GM13976 (cell line): ENCODE measurements around the gene SRXN1.

ENCODE experiments used
- DNase-seq: peaks from one replicate; pipeline ENCODE4 v3.0.0; 2012; ENCODE audit warnings: low spot score
- in situ Hi-C: fragments of 300-500 bp; cut with MboI; formaldehyde crosslinking; loops from one replicate; pipeline ENCODE4 v1.12.0; 2022; ENCODE audit warnings: low sequenced_read_pairs, mixed read lengths, inconsistent platforms; ENCODE audit not compliant: unreplicated experiment
- TF ChIP-seq, protein P1 (sequence below): IDR thresholded peaks from 2 replicates; pipeline ENCODE4 v1.5.1; 2012; ENCODE audit warnings: borderline replicate concordance, mild to moderate bottlenecking; ENCODE audit not compliant: insufficient read depth; ENCODE audit errors: extremely low read depth, missing control alignments, control extremely low read depth

Gene SRXN1

DNA sequence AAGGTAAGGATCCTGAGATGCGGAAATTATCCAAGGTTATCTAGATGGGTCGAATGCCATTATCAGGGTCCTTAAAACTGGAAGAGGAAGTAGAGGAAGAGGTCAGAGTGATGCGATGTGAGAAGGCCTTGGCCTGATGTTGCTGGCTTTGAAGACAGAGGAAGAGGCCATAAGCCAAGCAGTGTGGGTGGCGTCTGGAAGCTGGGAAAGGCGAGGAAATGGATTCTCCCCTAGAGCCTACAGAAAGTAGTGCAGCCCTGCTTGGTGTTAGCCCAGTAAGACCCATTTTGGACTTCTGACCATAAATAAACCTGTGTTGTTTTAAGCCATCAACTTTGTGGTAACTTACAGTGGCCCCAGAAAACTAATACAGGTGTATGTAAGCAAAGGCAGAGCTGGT is 2.0 kb downstream of the SRXN1 start:
- in situ Hi-C loops = no loop called here
- no peak for DNase-seq
- TF ChIP-seq, protein P1, sequence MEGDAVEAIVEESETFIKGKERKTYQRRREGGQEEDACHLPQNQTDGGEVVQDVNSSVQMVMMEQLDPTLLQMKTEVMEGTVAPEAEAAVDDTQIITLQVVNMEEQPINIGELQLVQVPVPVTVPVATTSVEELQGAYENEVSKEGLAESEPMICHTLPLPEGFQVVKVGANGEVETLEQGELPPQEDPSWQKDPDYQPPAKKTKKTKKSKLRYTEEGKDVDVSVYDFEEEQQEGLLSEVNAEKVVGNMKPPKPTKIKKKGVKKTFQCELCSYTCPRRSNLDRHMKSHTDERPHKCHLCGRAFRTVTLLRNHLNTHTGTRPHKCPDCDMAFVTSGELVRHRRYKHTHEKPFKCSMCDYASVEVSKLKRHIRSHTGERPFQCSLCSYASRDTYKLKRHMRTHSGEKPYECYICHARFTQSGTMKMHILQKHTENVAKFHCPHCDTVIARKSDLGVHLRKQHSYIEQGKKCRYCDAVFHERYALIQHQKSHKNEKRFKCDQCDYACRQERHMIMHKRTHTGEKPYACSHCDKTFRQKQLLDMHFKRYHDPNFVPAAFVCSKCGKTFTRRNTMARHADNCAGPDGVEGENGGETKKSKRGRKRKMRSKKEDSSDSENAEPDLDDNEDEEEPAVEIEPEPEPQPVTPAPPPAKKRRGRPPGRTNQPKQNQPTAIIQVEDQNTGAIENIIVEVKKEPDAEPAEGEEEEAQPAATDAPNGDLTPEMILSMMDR = no peak

DNA sequence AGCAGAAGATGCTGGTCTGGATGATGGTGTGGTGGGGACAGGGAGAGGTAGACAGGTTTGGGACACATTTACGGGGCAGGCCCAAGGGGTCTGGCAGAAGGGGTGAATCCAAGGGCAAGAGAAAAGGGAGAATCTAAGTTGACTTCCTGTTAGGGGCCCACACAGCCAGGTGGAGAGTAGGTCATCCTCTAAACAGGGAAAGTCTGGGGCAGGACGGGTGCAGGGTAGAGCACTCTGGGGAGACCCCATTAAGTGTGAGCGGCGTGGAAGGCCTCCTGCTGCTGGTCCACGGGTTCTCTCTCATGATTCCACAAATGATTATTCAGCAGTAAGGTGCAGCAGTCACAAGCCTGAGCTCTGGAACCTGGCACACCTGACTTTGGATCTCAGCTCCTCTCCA is 2.7 kb downstream of the SRXN1 start:
- no peak for DNase-seq
- in situ Hi-C loops = no loop called here
- TF ChIP-seq, protein P1 = no peak

GRCh38 chr20:647479-648019 is 5.5 kb downstream of the SRXN1 start:
- TF ChIP-seq, protein P1 = no peak
- in situ Hi-C loops = loop anchor here (5.0 to 10.0 kb wide), 2 partner anchors 85 to 293 kb away; no protein-coding TSS in a partner anchor
- no peak for DNase-seq

GRCh38 chr20:646868-647233 is 6.1 kb downstream of the SRXN1 start:
- in situ Hi-C loops = loop anchor here (5.0 to 10.0 kb wide), 2 partner anchors 85 to 292 kb away; no protein-coding TSS in a partner anchor
- TF ChIP-seq, protein P1 = no peak
- DNase-seq = no peak

GRCh38 chr20:646107-646867 is 6.7 kb downstream of the SRXN1 start:
- DNase-seq = no peak
- in situ Hi-C loops = loop anchor here (5.0 to 10.0 kb wide), 2 partner anchors 84 to 291 kb away; no protein-coding TSS in a partner anchor
- TF ChIP-seq, protein P1 = no peak

DNA sequence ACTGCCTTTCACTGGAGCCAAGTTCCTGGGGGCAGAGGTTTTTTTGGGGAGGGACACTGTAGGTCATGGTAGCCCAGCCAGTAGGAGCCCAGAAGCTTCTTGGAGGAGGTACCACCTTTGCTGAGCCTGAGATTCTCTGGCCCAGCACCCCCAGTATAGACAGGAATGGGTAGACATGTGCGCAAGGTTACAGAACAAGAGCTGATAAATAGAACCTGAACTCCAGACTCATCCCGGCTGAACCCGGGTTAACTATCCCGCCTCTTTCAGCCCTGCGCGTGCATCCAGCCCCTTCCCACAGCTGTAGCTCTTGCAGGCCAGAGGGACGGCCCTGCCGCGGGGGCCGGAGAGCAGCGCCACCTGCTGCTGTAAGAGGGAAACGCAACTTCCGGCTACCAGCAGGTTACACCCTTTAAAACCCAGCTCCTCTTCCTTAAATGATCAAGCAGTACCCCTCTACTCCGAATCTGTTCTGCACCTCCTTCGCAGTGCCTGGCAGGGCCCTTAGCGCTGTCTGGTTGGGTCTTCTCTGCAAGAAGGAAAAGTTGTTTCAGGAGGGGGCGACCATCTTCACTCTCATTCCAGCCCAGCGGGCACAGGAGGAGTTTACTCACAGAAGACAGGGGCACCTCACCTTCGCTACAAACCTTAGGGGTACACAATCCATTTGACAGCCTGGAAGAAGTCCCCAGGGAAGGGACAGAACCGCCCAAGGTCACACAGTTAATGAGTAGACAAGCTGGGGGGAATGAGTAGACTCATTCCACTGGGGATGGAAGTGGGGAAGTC is 7.5 kb downstream of the SRXN1 start:
- in situ Hi-C loops = loop anchor here (5.0 to 10.0 kb wide), 2 partner anchors 83 to 291 kb away; no protein-coding TSS in a partner anchor
- TF ChIP-seq, protein P1 = peak; percentile 98
- peak; percentile 90 for DNase-seq
